ENCODE measurements around the gene FBXW7.
A peak's percentile ranks its signal among the peaks of the same experiment; 100 is the strongest.
"Not testable (repeated sequence)": the region's sequence is repeated elsewhere in the genome, so short reads cannot be mapped to it uniquely, and the experiment has no call there.

FBXW7 gene

DNA sequence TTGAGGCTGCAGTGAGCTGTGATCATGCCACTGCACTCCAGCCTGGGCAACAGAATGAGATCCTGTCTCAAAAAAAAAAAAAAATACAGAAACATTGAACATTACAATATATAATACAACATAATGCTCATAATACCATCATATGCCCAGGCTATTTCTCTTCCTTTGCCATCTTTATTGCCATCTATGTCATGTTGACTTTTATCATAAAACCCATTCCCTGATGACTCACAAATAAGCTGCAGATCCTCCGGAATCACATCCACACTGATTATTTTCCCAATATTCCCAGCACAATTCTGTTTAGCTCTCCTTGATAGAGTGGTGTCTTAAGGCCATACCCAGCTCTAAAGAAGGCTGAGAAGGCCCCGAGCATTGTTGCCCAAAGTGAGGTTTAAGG, 9.2 kb upstream of the FBXW7 start:
- no peak for DNase-seq (ENCODE audit: low read depth)

DNA sequence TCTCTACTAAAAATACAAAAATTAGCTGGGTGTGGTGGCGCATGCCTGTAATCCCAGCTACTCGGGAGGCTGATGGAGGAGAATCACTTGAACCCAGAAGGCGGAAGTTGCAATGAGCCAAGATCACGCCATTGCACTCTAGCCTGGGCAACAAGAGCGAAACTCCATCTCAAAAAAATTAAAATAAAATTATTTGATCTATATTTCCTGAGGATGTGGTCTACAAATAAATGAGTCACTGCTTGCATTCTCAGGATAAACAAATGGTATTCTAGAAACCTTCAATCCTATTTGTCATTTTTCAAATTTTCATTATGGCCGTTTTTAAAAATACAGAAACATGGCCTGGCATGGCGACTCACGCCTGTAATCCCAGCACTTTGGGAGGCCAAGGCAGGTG, 8.6 kb upstream of the FBXW7 start:
- not testable (repeated sequence) for DNase-seq (ENCODE audit: low read depth)

DNA sequence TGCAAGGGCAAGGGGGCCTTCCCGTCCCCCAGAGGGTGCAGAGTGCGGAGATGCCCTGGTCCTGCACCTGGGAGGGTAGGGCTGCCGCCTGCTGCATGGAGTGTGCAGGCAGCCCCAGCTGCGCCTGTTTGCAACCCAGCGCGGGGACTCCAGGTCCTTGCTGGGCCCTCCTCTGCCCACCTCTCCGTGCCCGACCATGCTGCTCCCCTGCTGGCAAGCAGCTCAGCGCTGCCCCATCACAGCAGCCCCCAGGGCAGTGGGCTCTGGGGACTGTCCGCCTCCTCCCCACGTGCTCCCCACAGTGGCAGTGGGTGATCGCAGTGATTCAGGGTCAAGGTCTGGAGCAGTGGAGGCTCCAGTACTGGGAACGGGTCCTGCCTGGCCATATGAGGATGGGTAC, 5.0 kb upstream of the FBXW7 start:
- DNase-seq (ENCODE audit: low read depth), result no peak

DNA sequence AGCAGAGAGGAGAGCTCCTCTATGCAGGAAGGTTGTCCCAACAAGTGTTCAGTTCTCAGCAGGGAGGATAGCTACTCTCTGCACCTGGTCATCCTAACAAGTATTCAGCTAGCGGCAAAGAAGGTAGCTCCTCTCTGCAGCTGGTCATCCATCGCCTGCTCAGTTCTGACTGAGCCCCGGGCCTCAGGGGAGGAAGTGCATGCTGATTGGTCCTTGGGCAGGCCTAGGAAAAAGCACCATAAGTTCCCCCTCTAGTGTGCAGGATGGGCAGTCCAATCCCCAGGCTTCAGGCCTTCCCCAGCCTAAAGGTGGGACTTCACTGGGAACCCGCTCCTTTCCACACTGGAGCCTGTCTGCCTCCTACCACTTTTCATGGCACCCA, 4.4 kb upstream of the FBXW7 start:
- no peak for DNase-seq (ENCODE audit: low read depth)

DNA sequence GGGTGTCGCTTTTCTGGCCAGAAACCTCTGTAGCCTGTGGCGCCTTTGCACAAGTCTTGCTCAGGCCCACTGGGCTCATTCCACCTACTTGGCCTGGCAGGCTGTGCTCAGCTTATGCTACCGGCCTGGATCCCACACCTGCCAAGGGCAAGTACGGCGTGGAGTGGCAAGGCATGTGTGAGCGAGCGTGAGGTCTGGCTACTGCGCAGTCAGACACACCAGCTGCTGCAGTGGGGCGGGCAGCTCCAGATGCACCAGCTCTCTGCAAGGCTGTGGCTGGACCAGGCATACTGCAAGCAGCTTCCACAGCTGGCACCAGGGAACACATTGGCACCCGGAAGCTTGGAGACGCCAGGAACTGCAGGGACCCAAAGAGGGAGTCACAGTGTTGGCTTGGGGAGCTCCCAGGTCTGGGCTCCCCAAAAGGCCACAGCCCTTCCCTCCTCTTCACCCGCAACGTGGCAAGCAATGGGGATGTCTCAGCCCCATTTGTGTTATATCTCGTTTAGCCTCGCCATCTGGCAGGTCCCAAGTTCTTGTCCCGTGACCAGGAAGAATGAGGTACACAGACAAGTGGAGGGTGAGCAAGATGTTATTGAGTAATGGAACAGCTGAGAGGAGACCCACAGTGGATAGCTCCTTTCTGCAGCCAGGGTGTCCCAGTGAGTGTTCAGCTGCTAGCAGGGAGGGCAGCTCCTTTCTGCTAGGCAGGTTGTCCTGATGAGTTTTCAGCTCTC, 3.8 kb upstream of the FBXW7 start:
- no peak for DNase-seq (ENCODE audit: low read depth)

DNA sequence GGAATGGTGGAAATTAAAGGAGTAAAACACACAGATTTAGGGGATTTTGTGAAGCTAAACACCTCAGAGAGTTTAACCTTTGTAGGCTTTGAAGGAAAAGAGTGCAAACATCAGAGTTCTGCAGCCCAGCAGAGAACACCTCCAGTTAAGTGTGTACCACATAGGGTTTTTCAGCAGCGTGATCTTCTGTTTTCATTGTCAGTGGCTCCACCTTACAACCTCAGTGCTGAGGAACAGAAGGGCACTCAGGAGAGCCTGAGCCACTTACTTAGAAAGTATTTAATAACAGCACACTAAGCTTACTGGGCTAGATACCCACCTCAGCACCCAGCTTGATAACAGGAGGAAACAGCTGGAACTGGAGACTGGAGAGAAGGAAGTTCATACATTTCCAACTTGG, 2.0 kb upstream of the FBXW7 start:
- DNase-seq (ENCODE audit: low read depth), result no peak

DNA sequence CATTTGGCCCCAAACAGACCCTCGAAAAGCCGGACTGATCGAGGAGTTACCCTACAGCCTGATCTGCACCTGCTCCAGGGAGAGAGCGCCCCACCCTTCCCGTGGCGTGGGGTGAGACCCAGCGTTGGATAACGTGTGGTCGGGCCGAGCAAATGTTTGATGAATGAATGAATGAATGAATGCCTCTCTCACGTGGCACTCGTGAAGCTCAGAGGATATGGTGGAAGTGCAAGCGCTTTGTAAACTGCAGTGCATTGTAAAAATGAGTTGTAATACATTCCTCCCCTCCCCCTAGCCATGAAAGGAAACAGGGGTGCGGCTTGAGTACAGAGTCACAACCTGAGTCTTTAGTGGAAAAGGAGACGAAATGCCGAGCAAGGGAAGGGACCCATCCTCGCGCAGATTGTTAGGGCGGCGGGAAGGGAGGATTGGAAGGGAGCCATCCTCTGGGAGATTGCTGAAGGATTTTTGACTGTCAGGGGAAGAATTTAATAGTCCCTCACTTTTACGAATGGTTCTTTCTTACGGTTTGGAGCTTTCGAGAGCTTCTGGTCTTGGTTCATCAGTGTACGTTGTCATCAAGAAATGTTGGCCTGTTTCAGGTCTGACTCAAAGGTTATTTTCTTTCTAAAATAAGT, 772 bp upstream of the FBXW7 start:
- DNase-seq (ENCODE audit: low read depth), result no peak

DNA sequence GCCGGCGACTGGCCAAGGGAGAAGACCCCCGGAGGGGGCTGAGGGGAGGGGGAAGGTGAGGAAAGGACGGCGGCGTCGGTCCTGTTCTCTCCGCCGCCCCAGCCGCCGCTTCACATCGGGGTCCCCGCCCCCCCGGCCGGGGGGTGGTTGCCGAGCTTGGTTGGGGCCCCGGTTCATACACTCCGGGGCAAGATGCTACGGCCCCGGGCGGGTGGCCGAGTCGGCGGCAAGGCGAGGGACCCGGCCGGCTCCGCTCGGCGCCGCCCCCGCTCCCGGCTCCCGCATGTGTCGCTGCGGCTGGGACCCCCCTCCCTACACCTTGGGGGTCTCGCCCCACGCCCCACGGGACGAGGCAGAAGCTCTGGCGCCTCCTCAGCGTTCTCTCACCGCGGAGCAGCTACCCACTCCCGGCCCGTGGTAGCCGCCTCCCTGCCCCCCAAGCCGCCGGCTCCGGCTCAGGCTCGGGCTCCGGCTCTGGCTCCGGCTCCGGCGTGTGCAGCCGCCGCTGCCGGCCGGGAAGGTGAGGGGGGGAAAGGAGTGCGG, 461 bp downstream of the FBXW7 start:
- DNase-seq (ENCODE audit: low read depth), result peak; percentile 24

DNA sequence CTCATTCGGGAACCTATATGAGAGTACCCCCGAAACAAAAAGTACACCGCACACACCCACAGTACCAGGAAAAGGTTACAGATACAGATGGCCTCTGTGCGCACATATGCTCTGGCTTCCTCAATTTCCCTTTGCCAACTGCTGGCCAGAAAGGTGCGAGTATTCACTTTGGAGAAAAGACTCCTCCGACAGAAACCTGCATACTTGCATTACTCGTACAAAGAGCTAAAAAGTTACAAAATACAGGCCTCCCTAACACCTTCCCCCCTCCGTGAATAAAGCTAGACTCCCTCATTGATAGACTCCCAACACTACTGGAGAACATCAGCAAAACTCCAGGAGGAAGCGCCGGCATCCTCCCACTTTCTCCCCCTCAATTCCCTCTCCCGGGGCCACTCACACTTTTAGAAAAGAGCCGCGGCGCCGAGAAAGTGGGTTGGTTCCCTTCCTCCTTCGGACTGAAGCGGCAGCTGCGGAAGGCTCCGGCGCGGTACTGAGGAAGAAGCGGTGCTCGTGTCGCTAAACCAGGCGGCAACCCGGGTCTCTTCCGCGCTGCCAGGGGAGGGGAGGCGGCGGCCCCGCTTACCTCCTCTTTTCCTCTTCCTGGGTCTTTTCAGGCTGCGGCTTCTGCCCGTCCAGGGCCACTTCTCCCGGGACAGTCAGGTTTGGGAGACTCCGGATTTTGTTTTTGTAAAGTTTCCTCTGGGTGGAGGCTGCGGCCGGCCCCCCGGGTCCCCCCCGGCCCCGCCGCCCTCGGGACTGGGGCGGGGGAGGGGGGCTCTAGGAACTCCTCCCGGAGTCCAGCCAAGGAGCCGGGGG, 1.1 kb downstream of the FBXW7 start:
- peak; percentile 33 for DNase-seq (ENCODE audit: low read depth)

DNA sequence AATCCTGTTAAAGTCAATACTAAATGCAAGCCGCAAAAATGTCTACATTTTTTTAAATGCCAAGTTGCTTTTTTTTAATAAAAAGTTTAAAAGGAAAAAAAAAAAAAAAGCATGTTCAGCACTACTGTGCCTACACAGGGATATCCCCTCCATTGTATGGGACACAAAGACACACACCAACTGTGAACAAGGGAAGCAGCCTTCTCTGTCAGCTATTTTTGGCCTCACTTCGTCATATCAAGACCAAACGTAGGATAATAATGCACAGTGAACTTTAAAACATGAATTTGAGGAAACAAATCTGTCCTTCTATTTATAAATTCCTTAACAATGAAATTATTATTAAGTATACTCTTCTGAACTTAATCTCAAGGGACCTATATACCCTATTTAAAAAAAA, 4.4 kb downstream of the FBXW7 start:
- no peak for DNase-seq (ENCODE audit: low read depth)

DNA sequence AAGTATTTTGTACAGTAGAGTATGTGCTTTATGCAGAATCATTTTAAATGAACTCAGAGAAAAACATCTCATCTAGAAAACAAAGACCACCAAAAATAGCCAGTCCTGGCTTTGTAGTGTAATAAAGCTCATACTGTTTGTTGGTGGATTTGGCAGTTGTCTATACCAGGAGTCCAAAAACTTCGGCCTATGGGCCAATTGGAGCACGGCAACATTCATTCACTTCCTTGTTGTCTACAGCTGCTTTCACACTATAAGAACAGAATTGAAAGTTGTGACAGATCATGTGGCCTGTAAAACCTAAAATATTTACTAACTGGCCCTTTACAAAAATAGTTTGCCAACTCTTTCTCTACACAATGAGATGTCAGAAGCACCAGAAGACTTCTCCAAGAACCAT, 5.3 kb downstream of the FBXW7 start:
- DNase-seq (ENCODE audit: low read depth), result no peak

DNA sequence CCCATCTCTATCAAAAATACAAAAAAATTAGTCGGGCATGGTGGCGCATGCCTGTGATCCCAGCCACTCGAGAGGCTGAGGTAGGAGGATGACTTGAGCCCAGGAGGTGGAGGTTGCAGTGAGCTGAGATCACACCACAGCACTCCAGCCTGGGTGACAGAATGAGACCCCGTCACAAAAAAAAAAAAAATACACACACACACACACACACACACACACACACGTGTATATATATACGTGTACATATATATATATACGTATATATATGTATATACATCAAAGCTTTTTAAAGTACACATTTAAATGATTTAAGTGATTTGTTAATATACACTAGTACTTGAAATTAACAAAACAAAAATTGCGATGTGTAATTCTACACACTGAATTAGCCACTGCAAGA, 6.0 kb downstream of the FBXW7 start:
- DNase-seq (ENCODE audit: low read depth), result no peak

DNA sequence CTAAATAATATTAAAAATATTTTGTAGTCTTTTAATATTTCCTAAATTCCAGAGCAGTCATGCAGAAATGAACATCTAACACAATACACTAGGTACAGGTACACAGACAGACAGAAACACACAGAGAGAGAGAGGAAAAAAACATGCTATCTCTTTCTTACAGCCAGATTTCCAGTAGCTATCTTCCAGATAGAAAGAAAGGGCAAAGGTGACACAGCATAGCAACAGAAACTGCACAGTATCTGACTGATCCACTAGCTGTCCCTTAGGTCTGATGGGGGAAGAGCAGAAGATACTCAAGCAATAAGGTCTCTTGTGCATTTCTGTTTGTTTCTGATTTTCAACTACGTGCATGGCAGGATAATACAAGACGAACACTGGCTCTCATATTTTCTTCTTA, 7.8 kb downstream of the FBXW7 start:
- DNase-seq (ENCODE audit: low read depth), result no peak

DNA sequence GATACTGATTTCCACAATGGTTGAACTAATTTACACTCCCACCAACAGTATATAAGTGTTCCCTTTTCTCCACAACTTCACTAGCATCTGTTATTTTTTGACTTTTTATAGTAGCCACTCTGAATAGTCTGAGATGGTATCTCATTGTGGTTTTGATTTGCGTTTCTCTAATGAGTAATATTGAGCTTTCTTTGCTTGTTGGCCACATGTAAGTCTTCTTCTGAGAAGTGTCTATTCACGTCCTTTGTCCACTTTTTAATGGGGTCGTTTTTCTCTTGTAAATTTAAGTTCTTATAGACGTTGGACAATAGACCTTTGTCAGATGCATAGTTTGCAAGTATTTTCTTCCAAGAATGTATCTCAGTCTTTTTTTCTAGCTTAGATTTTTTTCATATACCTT, 10.0 kb downstream of the FBXW7 start:
- DNase-seq (ENCODE audit: low read depth), result no peak

DNA sequence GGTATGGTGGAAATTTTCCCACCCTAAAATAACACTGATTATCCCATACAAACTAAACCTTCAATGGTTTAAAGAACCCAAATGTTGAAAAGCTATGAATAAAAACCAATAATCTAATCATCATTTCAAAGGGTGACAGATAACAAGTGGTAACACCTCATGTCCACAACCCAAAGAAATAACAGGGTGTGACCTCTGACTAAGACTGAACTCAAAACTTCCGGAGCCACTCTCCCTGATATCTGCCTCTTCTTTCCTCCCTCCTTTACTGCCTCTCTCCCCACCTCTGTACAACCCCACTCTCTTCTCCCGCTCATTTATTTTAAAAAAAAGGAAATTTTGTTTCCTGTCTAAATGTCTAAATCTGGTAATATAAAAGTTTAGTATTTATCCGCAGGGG, 11.5 kb downstream of the FBXW7 start:
- no peak for DNase-seq (ENCODE audit: low read depth)

DNA sequence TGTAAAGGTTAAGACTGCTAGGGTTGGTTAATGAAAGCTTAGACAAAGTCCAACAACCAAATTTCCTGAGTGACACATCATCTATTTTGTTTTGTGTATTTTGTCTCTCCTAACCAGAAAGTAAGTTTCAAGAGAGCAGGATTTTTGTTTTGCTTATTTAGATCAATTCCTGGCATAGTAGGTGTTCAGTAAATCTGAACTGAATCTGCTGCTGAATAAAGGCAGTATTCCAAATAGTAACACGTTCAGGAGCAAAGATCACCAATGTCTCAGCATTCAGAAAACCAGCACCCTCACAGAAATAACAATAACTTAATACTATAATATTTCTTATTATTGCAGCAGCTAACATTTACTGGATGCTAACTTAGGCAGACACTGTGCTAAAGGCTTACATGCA, 12.2 kb downstream of the FBXW7 start:
- no peak for DNase-seq (ENCODE audit: low read depth)

DNA sequence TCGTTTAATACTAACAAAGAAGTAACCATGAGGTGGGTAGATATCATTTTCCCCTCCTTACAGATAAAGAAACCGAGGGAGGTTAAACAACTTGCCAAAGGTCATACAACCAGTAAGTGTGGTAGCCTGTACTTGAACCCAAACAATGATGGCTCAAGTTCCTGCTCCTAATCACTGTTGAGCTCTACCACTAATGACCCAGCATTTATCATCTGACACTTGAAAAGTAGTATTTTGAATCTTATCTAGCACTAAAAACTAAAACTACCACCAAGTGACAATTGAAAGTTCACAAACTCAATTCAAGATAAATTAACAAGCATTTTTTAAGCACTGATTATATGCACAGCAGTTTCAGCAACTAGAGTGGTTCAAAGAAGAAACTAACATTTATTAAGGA, 13.1 kb downstream of the FBXW7 start:
- DNase-seq (ENCODE audit: low read depth), result no peak

DNA sequence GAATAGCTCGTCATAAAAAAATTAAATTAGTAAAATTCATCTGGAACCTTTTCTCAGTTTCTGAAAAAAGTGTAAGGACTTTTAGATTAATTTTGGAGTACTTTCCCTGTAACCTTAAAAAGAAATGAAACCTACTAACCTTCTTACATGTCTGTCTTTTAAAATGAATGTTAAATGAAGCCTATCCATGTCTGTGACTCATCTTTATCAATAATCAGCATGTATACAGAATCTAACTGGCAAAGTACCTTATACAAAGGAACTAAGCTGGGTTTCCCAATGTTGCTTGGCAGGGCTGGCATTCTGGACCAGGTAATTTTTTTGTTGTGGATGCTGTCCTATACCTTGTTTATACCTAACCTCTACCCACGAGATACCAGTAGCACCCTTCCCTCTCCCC, 13.6 kb downstream of the FBXW7 start:
- no peak for DNase-seq (ENCODE audit: low read depth)

DNA sequence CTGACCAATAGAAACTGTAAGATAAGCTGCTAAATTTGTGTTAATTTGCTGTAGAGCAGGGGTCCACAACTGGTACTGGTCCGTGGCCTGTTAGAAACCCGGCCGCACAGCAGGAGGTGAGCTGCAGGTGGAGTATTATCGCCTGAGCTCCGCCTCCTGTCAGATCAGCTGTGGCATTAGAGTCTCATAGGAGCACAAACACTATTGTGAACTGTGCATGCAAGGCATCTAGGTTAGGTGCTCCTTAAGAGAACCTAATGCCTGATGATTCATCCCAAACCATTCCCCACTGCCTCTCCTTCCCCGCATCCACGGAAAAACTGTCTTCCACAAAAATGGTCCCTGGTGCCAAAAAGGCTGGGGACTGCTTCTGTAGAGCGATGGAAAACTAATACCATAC, 19.7 kb downstream of the FBXW7 start:
- DNase-seq (ENCODE audit: low read depth), result no peak

DNA sequence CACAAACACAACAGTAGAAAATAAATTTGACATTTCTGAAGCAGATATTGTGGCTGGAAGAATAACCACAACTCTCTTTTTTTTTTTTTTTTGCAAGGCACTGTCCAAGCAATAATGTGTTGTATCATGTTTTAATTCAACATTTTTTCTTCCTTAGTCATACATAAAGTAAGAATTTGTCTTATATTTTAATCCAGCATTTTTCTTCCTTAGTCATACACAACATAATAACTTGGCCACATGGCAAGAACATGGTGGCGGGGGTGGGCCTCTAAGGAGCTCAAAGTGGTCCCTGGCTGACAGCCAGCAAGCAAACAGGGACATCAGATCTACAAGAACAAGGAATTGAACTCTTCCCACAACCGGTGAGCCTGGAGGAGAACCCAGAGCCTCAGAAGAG, 20.2 kb downstream of the FBXW7 start:
- no peak for DNase-seq (ENCODE audit: low read depth)

DNA sequence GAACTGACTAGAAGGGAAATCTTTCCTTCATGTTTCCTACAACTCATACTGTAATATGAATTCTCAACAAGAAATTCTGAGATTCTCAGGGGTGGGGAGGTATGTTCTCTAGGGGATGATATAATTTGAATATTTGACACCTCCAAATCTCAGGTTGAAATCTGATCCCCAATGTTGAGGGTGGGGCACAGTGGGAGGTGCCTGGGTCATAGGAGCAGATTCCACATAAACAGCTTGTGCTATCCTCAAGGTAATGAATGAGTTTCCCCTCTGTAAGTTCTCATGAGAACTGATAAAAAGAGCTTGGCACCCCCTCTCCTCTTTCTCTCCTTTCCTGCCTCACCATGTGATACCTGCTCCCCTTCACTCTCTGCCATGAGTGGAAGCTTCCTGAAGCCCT, 21.5 kb downstream of the FBXW7 start:
- DNase-seq (ENCODE audit: low read depth), result no peak

DNA sequence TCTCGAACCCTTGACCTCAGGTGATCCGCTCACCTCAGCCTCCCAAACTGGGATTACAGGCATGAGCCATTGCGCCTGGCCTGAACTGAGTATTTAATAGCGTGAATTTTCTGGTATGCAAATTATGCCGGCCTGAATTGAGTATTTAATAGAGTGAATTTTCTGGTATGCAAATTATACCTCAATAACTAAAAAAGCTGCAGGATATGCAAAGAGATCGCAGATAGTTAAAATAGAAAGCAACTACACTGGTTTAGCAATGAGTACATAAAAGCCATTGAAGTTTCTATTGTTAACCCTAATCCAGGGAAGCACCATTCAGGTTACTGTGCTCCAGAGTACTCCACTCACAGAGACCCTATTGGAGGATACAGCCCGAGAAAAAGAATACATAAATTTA, 22.8 kb downstream of the FBXW7 start:
- DNase-seq (ENCODE audit: low read depth), result no peak

DNA sequence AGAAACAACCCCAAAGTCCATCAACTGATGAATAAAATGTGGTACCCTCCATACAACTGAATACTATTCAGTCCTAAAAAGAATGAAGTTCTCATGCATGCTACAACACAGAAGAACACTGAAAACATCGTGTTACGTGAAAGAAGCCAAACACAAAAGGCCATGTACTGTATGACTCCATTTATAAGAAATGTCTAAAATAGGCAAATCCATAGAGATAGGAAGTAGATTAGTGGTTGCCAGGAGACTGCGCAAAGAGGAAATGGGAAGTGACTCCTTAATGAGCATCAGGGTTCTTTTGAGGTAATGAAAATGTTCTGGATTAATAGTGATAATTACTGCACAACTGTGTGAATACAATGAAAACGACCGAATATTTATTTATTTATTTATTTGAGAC, 23.4 kb downstream of the FBXW7 start:
- DNase-seq (ENCODE audit: low read depth), result no peak

Measured in stimulated activated CD8-positive, alpha-beta memory T cell treated with anti-CD3 and anti-CD28 coated beads, Interleukin-12 subunit alpha, Interleukin-12 subunit beta, amount 100 ng/mL, for 4 hours (primary cell).